Measurements from ENCODE around the gene RBM39. TPM values are rescaled to one million over a fixed set of nuclear protein-coding genes. Genes with fewer than 3 reads are reported as not detected.

Gene RBM39
- total and polyA plus RNA-seq, 2 of the 13 experiments (the other 11 are each of a cell fraction or from before 2014, with no cell fraction given), result 788 to 920 TPM

GRCh38 chr20:35700625-35701148 lies 41.4 kb downstream of the RBM39 start (continued):
- TF ChIP-seq USF2 (IDR thresholded peaks at IDR 0.05; ENCODE audit: low read depth, low read length) (no peak), USF2 (CRISPR knock-in tag; IDR thresholded peaks at IDR 0.05; ENCODE audit: borderline replicate concordance) (no peak), AKAP8 (CRISPR knock-in tag; IDR thresholded peaks at IDR 0.05) (0 out of 2 replicates have a peak, but pooled peaks have one; percentile 16), SRSF4 (IDR thresholded peaks at IDR 0.05; ENCODE audit: low read depth, low read length, poor library complexity, severe bottlenecking) (peak; percentile 76), ZNF598 (CRISPR knock-in tag; IDR thresholded peaks at IDR 0.05; ENCODE audit: borderline replicate concordance) (peak; percentile 60; the same call in 1 of the 2 replicates), PAF1 (CRISPR knock-in tag; IDR thresholded peaks at IDR 0.05) (peak; percentile 30; the same call in 1 of the 2 replicates), ZBTB38 (CRISPR knock-in tag; IDR thresholded peaks at IDR 0.05) (0 out of 2 replicates have a peak, but pooled peaks have one; percentile 0), ELF4 (CRISPR knock-in tag; IDR thresholded peaks at IDR 0.05; ENCODE audit: borderline replicate concordance) (peak; percentile 58; the same call in 1 of the 2 replicates), POLR2AphosphoS5 (IDR thresholded peaks at IDR 0.05; ENCODE audit: low read depth, low read length) (0 out of 2 replicates have a peak, but pooled peaks have one; percentile 16), TCF7 (IDR thresholded peaks at IDR 0.05; ENCODE audit: low read depth) (no peak), MED8 (CRISPR knock-in tag; IDR thresholded peaks at IDR 0.05; ENCODE audit: insufficient replicate concordance) (peak; percentile 36), SMYD3 (CRISPR knock-in tag; IDR thresholded peaks at IDR 0.05) (no peak), ZSCAN31 (CRISPR knock-in tag; IDR thresholded peaks at IDR 0.05; ENCODE audit: low read depth) (0 out of 2 replicates have a peak, but pooled peaks have one; percentile 53), ZNF383 (CRISPR knock-in tag; IDR thresholded peaks at IDR 0.05; ENCODE audit: borderline replicate concordance) (no peak), CSRNP1 (CRISPR knock-in tag; IDR thresholded peaks at IDR 0.05) (peak; percentile 57; the same call in 1 of the 2 replicates), ZNF788 (CRISPR knock-in tag; IDR thresholded peaks at IDR 0.05; ENCODE audit: borderline replicate concordance) (0 out of 2 replicates have a peak, but pooled peaks have one; percentile 24), ELF3 (CRISPR knock-in tag; IDR thresholded peaks at IDR 0.05) (0 out of 2 replicates have a peak, but pooled peaks have one; percentile 2), POLR2A (IDR thresholded peaks at IDR 0.05; ENCODE audit: insufficient read depth in 1 of 2, low read depth in 2 of 2, low read length in 2 of 2) (peak in 1 of 2 experiments; percentile 48; a peak in 1 of 4 replicates), RBFOX2 (IDR thresholded peaks at IDR 0.05; ENCODE audit: low read depth, low read length) (peak; percentile 43), BCL3 (CRISPR knock-in tag; IDR thresholded peaks at IDR 0.05) (peak; percentile 73; the same call in 1 of the 2 replicates), HIVEP1 (CRISPR knock-in tag; IDR thresholded peaks at IDR 0.05) (no peak)
